ENCODE results near the gene NFATC4.
"Not testable (repeated sequence)": the region's sequence is repeated elsewhere in the genome, so short reads cannot be mapped to it uniquely, and the experiment has no call there.

NFATC4 gene

DNA sequence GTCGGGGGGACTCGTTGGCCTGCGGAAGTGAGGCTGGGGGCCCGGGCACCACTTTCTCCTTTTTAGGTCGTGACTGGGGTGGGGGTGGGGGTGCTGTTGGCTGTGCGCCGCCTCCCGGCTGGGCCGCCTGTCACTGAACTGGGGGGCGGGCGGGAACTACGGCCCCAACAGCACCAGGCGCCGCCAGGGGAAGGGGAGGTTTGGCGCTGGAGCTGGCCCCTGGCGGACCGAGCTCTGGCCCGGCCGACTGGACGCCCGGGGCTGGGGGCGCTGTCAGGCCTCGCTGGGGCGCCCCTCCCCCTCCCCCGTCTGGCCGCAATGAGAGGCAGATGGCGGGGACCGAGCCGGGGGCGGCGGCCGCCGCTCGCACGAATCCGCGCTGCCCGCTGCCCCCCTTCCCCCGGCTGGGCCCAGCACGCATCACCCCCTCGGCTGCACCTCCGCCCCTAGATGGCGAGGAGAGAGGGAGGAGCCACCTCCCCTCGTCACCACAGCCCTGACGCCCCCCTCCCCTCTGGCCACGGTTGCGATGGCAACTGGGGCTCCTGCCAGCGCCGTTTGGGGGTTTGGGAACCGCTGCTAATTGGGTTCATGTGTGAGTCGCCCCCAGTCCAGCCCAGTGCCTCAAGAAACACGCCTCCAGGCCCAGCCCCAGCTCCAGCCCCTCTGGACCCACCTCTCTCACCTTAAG, 723 bp downstream of the NFATC4 start:
- DNase-seq = no peak

GRCh38 chr14:24369463-24369862, 1.5 kb downstream of the NFATC4 start:
- DNase-seq = no peak

- no peak for DNase-seq
Measured at GRCh38 chr14:24369907-24370687, 2.1 kb downstream of the NFATC4 start.

DNA sequence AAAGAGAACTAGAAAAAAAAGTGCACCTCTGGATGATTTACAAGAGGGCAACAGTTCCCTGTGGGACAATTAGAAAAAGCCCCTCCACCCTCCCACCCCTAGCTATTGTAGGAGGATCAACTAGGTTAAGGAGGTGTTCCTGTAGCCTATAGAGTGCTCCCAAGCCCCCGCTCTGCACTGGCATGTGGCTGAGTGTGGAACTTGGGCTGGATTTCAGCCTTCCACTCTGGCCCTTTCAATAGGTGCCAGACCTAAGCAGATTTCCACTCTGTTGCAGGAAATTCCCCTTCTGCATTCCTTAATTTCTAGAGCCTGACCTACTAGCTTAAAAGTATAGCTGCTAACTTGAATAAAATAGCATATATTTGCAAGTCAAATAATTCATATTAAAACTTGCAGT, 2.8 kb downstream of the NFATC4 start:
- no peak for DNase-seq

DNA sequence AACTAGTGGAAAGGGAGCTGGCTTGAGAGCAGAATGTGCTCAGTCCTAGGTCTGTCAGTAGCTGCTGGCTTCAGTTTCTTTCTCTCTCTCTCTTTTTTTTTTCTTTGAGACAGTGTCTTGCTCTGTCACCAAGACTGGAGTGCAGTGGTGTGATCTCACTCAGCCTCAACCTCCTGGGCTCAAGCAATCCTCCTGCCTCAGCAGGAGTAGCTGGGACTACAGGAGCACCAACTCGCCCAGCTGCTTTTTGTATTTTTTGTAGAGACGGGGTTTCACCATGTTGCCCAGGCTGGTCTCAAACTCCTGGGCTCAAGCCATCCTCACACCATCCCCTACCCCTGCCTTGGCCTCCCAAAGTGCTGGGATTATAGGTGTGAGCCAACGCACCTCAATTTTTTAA, 3.6 kb downstream of the NFATC4 start:
- DNase-seq = not testable (repeated sequence)

GRCh38 chr14:24372701-24373416, 4.9 kb downstream of the NFATC4 start:
- no peak for DNase-seq

GRCh38 chr14:24376448-24377070, 8.6 kb downstream of the NFATC4 start:
- no peak for DNase-seq

DNA sequence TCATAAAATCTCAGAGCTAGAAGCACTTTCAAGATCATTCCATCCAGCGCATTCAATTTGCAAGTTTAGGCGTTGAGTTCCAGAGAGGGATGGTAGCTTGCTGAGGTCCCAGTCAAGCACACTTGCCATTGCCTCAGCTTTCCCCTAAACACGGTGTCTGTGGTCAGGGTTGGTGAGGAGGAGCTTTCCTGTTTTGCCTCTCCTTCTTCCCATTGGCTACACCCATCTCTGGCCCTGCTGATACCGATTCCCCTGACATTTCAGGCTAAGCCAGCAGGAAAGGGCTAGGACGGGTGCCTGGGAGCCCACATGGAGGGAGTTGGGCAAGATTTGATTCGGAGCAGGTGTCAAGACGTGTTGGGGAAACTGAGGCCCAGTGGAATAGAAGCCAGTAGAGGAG, 9.1 kb downstream of the NFATC4 start:
- no peak for DNase-seq

DNA sequence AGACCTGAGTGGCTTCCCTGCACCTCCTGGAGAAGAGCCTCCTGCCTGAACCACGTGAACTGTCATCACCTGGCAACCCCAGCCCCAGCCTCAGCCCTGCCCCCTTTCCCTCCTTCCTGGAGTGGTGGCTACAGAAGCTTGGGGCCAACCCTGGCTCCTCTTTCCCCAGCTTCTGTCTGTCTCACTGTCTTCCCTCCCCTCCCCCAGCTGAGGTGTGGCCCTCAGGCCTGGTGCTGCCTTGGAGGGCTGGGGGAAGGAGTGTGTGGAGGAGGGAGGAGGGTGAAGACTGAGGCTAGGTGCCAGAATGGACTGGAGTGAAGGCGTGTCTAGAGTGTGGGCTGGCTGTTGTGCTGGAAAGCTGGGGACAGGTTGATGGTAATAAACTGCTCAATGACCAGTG, 9.7 kb downstream of the NFATC4 start:
- peak; percentile 67 for DNase-seq

- no peak for DNase-seq
Measured at GRCh38 chr14:24378327-24378726, 10.3 kb downstream of the NFATC4 start.

DNA sequence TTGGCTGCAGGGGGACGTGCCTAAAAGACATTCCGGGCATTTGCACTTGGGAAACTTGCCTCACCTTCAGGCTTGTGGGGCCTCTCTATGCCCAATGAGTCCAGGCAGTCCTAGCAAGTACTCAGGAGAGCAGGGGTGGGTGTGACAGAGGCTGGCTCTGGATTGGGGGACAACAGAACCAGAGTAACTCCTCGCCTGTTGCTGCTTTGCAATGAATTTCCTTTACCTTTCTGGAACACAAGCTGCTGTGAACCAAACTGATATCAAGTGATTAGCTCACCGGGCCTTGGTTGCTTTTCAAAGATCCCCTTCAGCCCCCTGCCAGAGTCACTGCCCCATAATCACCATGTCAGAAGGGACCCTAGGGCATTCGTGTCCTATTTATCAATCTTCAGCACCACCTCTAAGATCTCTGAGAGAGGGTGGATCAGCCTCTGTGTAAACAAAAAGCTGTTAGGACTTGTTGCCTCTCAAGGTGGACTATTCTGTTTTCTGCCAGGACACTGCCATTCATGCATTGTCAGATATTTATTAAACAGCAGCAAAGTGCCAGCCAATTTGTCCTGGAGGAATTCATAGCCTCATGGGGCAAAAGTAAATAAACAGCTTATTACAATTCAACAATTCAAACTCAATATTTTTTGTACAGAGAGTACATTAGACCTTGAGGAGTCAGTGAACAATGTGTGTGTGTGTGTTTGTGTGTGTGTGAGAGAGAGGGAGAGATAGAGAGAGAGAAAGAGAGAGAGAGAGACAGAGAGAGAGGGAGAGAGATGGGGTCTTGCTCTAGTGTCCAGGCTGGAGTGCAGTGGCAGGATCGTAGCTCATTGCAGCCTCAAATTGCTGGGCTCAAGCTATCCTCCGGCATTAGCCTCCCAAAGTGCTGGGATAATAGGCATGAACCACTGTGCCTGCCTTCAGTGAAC, 11.3 kb downstream of the NFATC4 start:
- no peak for DNase-seq

DNA sequence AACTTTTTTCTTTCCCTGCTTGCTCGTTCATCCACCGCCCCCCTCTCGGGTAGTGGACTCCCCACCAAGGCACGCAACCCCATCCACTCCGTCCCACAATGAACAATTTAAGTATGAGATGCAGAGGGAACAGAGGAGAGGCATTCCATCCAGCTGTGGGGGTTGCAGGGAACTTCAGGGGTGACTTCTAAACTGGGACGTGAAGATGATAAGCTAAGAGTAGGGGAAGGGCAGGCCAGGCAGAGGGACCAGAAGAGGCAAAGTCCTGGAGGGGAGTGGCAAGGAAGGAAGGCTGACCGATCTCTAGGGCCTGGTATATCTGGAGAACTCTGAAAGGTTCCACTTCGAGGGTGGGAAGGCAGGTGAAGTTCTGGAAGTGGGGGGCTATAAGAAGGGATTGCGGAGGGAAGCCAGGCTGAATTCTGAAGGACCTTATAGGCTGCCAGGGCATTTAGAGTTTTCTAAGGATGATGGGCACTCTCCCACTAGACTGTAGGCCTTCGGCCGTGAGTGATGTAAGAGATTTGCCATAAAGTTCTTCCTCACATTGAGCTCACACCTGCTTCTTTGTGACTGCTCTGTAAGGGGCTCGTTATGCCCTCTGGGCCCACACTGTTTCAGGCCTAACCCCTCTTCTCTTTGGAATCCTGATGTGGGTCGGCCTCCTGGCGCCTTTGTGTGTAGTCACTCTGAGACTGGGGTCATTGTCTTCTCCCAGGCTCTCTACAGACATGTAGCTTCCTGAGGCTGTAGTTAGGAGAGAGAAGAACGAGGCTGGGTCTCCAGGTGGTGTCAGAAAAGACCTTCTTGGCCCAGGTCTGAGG, 12.1 kb downstream of the NFATC4 start:
- DNase-seq = no peak

DNA sequence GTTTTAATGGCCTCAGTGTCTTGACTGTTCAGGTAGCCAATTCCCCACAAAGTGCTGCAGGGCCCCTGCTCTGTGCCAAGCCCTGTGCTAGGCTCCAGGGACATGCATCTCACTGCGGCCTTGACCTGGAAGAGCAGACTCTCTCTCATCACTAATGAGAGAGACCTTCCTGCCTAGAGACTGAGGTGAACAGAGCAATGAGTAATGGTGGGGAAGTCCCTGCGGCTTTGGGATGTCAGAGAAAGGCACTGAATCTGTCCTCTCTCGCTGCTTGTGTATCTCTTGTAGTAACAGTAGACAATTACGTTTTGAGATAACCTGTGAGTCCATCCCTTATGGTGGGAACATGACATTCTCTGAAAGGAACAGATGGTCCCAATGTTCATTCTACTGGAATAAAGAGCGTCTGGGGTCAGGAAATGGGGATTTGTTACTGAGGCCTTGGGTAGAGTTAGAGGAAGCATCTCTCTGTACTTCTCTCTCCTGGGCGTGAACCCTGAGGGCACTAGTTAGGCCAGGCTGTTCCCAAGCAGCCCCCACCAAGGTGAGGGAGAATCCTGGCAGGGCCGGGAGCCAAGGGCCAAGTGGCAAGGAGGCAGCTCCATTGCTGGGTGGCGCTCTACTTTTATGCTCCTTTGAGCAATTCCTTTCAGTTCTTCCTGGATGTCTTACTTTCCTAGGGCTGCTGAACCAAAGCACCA, 13.5 kb downstream of the NFATC4 start:
- no peak for DNase-seq

GRCh38 chr14:24382064-24382371, 14.0 kb downstream of the NFATC4 start:
- DNase-seq = no peak

DNA sequence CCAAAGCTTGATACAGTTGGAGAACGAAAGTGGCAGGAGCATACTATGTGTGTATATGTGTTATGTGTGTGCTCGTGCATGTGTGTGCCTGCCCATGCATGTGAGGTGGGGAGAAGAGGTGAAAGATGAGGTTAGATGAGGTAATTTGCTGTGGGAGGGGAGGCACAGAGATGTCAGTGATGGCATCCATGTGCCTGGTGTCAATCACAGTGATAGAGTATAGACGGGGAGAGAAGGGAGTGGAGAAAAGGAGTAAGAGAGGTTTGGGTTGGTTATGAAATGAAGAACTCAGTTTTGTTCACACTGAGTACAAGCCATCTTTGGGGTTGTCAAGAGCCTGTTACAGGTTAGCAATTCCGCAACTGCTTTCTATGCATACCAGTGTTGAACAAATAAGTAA, 16.2 kb downstream of the NFATC4 start:
- no peak for DNase-seq

DNA sequence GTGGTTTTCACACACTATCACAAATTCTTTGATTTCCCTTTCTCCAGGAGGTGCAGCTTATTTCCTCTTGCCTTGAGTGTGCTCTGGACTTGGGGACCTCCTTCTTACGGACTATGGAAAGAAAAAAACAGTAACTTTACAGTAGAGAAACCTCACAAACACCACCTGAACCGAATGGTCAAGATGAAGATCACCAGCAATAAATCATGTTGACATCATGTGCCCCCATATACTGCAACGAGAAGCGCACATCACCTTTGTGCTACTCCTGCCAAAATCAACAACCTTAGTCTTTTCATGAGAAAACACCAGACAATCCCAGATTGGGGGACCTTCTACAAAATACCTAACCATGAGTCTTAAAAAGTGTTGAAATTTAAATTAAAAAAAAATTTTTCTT, 17.5 kb downstream of the NFATC4 start:
- no peak for DNase-seq

DNA sequence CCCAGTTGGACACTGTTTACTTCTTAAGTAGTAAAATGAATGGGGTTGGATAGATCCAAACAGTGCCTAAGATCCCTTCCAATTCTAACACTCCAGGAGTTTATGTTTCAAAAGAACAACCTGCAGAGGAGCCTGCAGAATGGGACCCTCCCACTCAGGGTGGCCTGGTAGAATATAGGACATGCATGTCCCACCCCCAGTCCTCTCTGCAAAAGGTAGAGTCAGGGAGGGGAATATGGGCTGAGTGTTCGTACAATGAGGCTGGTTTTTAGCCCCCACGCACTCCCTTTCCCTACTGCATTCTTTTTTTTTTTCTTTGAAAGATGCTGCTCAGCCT, 19.0 kb downstream of the NFATC4 start:
- DNase-seq = no peak

DNA sequence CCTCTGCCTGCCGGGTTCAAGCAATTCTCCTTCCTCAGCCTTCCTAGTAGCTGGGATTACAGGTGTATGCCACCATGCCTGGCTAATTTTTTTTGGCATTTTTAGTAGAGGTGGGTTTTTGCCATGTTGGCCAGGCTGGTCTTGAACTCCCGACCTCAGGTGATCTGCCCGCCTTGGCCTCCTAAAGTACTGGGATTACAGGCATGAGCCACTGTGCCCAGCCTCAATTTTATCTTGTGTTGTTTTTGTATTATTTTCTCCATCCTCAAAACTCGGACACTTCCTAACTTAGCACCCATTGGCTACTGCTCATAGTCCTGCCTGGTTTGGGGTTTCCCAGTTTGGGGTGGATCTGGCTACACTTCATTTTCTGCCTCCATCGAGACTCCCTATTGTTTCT, 19.6 kb downstream of the NFATC4 start:
- DNase-seq = not testable (repeated sequence)

- no peak for DNase-seq
Measured at GRCh38 chr14:24388474-24389179, 20.6 kb downstream of the NFATC4 start.

GRCh38 chr14:24389226-24389848, 21.4 kb downstream of the NFATC4 start:
- DNase-seq = no peak
